Smooth muscle cell of the pulmonary artery (primary cell): Measurements from ENCODE around the gene OR7D4. TPM values are rescaled to one million over a fixed set of nuclear protein-coding genes. Genes with fewer than 3 reads are reported as not detected.

Experiments used
- total RNA-seq: library from RNA; depleted of rRNA; stranded (reverse); fragments of >200 nt; gene quantifications from 2 replicates; pipeline ENCODE4 v1.2.3, GENCODE V29; 2014

OR7D4 gene
- total RNA-seq, result not detected in 2 replicates

DNA sequence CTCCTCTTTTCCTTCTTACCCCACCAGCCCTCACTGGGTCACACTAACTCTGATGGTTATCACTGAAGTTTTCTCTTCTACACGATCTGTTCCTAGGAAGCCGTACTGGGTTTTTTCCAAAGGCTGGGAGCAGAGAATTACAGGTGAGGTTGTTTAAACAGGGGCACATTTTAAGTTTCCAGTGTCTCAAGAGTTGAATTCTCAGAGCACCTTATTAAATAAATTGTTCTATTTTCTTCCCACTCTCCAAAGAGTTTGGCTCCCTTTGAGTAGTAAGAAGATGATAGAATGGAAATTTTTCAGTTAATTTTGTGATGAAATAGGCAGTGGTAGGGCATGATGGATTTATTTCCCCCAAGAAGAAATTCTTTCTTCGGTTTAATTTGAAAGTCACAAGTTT, at the start of gene OR7D4:
Gene OR7D4 (minus strand): TSS at position 101 of the 400 bp plus-strand sequence. CDS start 4,752 bp downstream, outside the sequence.

GRCh38 chr19:9250630-9251029, 31.2 kb upstream of the OR7D4 start, which contains the start of gene OR7E24:
OR7E24 (plus strand) TSS chr19:9250930; CDS start chr19:9251044, 114 bp downstream.

GRCh38 chr19:9178901-9179300, 40.5 kb downstream of the OR7D4 start, which contains the start of gene OR7D2:
OR7D2 (plus strand) TSS chr19:9178979; CDS start chr19:9185782, 6,803 bp downstream.

Other genes starting within 250 kb of the OR7D4 start
- not detected in 2 replicates for gene MUC16, start 209.2 kb downstream of the OR7D4 start, total RNA-seq
- not detected in 2 replicates for gene OR1M1, start 132.5 kb downstream of the OR7D4 start, total RNA-seq
- gene OR7G2, start 112.1 kb downstream of the OR7D4 start, total RNA-seq, result not detected in 2 replicates
- gene OR7G1, start 103.8 kb downstream of the OR7D4 start, total RNA-seq, result not detected in 2 replicates
- gene OR7G3, start 92.6 kb downstream of the OR7D4 start, total RNA-seq, result not detected in 2 replicates
- gene ZNF317, start 79.2 kb downstream of the OR7D4 start, total RNA-seq, result 16.1 and 19.0 TPM in 2 replicates
- not detected in 2 replicates for gene OR7D2, start 40.6 kb downstream of the OR7D4 start, total RNA-seq
- gene OR7E24, start 31.3 kb upstream of the OR7D4 start, total RNA-seq, result not detected in 2 replicates
- gene ZNF699, start 90.2 kb upstream of the OR7D4 start, total RNA-seq, result 9.1 and 9.6 TPM in 2 replicates
- gene ZNF559, start 104.6 kb upstream of the OR7D4 start, total RNA-seq, result 15.0 and 15.6 TPM in 2 replicates
- gene ZNF177, start 143.4 kb upstream of the OR7D4 start, total RNA-seq, result 1.3 and 2.0 TPM in 2 replicates
- gene ZNF266, start 216.0 kb upstream of the OR7D4 start, total RNA-seq, result 6.2 and 8.7 TPM in 2 replicates